Tibial nerve (tissue), 4 donors: ENCODE results near the gene HLA-DPB1.

ENCODE experiments used
- EP300 ChIP-seq, 2 donors: sonication (generic); formaldehyde crosslinking; IDR thresholded peaks; one replicate each; pipeline ENCODE4 v1.6.1; 2017; ENCODE audit warnings: antibody characterized with exemption in 2 of 2, mild to moderate bottlenecking in 1 of 2
- POLR2A ChIP-seq, 2 donors: fragments of 450-650 bp; IDR thresholded peaks; one replicate each; pipeline ENCODE4 v1.6.1; 2017; ENCODE audit warnings: antibody characterized with exemption in 2 of 2, mild to moderate bottlenecking in 2 of 2, moderate library complexity in 2 of 2
- TF ChIP-seq, protein P1 (sequence below), 5 experiments: fragments of 200-600 bp in 3 of 5; fragments of 450-650 bp in 2 of 5; sonication (generic) in 3 of 5; IDR thresholded peaks; one replicate each; pipeline ENCODE4 v1.5.1; 2016 to 2019; ENCODE audit warnings: antibody characterized with exemption in 5 of 5, mild to moderate bottlenecking in 3 of 5, moderate library complexity in 2 of 5

DNA sequence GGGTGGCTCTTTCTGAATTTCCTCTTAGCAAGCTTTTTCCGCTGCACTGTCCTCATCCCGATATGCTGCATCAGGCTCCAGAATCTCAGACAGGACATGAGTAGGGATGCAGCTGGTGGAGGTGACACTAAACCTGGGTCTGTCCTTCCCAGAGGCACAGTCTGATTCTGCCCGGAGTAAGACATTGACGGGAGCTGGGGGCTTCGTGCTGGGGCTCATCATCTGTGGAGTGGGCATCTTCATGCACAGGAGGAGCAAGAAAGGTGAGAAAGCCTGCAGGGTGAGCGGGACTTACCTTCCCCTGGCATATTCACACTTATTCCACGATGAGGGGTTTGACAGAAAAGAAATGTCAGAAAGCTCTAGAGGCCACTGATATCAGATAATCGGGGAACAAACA, 9.8 kb downstream of the HLA-DPB1 start:
- no peak for TF ChIP-seq POLR2A (IDR thresholded peaks at IDR 0.05)
- TF ChIP-seq, protein P1, sequence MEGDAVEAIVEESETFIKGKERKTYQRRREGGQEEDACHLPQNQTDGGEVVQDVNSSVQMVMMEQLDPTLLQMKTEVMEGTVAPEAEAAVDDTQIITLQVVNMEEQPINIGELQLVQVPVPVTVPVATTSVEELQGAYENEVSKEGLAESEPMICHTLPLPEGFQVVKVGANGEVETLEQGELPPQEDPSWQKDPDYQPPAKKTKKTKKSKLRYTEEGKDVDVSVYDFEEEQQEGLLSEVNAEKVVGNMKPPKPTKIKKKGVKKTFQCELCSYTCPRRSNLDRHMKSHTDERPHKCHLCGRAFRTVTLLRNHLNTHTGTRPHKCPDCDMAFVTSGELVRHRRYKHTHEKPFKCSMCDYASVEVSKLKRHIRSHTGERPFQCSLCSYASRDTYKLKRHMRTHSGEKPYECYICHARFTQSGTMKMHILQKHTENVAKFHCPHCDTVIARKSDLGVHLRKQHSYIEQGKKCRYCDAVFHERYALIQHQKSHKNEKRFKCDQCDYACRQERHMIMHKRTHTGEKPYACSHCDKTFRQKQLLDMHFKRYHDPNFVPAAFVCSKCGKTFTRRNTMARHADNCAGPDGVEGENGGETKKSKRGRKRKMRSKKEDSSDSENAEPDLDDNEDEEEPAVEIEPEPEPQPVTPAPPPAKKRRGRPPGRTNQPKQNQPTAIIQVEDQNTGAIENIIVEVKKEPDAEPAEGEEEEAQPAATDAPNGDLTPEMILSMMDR (IDR thresholded peaks at IDR 0.05): no peak
- no peak for TF ChIP-seq EP300 (IDR thresholded peaks at IDR 0.05)
